CD4-positive, alpha-beta T cell treated with Interleukin-6 for 4 hours (primary cell): ENCODE results near the gene ALCAM.

Source experiments
- DNase-seq: peaks from one replicate; pipeline ENCODE4 v3.0.0-alpha.2; 2020; ENCODE audit warnings: mixed read lengths

Gene ALCAM

DNA sequence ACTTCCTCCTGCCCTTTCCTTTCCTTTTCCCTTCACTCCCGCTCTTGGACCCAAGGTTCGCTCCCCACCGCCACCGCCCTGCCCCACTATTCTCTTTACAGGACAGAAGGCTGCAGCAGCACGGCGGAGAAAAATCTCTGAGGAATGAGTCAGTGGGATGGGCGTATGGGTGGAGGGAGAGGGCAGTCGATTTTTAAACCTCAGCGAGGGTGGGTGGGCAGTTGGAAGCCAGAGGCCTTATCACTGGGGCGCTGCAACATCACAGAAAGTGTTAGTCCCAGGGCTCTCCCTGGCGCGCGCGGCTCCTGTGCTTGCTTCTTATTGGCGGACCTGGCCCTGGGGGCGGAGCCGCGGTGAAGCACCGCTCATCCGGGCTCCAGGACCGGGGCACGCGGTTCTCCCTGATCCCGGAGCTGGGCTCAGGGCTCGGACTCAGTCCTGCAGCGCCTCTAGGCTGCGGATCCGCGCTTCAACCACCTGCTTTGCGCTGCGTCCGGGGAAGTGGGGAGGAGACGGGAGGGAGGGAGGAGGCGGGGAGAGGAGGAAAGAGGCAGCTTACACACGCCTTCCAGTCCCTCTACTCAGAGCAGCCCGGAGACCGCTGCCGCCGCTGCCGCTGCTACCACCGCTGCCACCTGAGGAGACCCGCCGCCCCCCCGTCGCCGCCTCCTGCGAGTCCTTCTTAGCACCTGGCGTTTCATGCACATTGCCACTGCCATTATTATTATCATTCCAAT lies at the start of gene ALCAM:
Gene ALCAM (plus strand): TSS at position 584 of the 737 bp plus-strand sequence.
- peak; percentile 83 for DNase-seq

DNA sequence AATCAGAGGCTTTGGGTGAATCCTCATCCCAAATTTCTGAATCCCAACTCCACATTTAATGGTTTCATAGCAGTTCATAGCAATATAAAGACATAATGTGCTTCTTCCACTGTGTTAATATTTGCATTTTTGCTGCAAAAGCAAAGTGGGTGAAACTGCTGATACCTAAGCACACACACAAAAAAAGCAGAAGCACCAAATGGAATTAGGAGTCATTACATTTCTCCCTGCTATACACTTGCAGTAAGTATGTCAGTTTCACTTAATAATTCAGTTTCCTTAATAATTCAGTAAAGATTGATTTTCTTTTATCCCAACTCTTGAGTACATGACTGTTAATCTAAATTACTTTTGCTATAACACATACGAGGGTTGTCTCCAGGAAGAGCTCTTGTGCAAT lies 48.9 kb upstream of the ALCAM start:
- no peak for DNase-seq

DNA sequence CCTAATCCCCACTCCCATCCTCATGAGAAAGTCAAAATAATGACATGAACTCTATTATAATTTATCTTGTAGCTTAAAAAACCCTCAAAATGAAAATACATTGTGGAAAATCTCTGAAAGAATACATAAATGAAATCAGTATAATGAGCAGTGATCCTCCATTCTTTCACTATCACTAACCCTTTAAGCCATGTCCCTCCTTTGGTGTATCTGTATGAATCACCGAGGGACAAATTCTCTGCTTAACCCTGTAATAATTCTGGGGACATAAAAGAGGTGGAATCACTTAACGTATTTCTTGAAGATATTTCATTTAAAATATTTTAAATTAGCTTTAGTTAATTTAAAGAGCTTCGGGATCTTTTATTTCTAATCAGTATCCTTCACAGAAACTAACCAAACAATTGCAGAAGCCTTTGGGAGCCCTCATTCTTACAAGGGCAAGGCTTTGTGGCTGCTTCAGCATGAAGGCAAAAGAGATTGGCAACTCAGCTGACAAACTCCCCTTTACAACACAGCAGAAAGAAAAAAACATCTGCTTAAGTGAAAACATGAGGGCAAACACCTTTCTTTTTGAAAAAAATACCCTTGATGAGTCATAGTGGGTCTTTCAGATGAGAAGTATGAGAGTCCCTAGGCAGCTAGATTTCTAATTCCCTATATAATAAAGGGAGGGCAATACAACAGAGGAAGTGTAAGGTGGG lies 44.0 kb upstream of the ALCAM start:
- no peak for DNase-seq

DNA sequence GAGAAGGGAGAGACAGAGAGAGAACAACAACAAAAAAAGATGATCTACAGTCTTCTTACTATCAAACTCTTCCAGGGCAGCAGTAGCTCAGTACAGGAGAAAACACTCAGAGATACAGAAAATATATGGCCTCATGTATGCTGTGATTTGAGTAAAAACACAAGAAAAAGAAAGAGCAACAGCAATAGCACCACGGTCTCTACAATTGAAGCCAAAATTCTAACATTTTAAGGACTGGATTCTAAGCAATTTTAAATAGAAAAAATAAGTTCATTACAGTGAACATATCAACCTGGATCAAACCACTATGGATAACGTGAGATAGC lies 43.5 kb upstream of the ALCAM start:
- DNase-seq, result no peak

DNA sequence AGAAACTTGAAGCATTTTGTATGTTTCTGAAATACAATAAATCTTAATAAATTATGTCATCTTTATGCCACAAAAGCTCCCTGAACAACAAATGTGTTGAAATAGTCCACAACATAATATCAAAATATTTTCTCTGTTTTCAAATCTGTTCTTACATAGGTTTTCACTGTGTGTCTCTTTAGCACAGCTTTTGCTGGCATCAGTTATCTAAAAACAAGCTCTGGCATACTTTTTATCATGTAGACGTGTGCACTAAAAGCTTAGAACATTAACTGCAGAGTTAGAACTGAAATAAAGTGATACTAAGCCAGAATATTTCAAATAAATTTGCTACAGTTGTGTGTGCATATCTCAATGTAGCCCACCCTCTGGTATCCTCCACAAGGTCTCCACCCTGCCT lies 41.8 kb upstream of the ALCAM start:
- DNase-seq, result no peak

DNA sequence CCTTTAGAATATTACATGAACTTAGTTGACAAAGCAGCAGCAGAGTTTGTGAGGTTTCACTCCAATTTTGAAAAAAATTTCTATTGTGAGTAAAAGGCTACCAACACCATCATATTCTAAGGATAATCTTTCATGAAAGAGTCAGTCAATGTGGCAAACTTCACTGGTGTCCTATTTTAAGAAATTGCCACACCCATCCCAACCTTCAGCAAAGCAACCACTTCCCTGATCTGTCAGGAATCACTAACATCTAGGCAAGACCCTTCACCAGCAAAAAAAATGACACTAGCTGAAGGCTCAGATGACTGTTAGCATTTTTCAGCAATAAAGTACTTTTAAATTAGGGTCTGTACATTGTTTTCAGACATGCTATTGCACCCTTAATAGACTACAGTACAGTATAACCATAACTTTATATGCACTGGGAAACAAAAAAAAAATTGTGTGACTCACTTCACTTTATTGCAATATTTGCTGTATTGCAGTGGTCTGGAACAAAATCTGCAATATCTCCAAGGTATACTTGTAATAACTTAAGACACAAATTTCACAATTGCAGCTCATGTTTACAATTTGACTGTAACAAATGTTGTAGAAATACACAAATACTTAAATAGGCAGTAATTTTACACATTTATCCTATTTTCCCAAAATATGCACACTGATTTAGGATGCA lies 38.9 kb upstream of the ALCAM start:
- DNase-seq, result no peak

DNA sequence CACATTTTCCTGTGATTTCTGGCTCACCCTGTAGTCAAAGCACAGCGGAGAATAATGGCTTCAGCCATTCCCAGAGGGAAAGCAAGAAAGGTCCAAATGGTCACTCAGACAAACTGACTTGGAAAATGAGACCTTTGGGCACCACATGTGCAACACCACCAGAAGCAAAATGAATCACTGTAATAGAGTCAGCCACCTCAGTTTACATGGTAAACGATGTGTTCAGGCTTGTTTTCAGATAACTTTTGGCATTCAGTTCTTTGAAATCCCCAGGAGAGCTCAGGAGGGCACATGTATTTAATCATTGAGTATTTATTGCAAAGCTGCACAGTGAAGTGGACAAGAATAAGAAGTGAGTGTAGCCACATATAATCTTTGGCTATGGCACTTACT lies 38.4 kb upstream of the ALCAM start:
- no peak for DNase-seq

DNA sequence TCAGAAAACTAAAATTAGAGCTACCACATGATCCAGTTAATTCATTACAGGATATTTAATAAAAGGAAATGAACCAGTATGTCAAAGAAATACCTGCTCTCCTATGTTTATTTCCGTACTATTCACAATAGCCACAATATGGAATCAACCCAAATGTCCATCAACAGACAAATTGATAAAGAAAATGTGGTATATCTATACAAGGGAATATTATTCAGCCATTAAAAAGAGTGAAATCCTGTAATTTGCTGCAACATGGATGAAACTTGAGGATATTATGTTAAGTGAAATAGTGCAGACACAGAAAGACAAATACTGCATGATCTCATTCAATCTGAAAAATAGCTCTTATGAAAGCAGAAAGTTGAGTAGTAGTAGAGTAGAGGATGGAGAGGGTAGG lies 33.7 kb upstream of the ALCAM start:
- DNase-seq, result no peak

DNA sequence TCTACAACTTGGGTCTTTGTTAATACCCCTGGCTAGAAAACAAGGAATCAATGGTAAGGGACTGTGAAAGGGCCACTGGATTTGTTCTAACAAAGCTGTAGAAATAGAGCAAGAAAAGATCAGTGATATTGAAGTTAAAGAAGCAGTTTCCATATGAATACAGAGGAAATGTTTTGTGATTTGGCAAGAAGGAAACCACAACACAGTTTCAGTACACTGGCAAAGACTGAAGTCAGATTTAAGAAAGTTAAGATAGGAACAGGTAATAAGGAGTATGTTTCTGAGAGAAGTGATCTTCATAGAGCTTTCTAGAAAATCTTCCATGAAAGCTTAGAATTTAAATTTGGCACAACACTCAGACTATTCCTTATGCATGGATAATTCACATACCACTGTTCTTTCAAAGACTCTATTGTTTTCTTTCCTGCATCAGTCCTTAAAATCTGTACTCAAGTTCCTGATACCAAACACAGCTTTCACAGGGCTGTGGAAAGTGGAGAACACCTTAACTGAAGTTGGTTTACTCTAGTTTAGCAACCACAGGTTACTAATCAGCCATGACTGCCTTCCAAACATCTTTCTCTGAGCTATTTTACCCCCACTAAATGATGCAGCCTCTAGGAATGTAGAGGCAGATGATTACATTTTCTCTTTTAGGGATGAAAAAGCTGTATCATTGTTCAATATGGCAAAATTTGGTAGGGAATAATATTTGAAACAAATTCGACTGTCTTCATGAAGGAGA lies 32.4 kb upstream of the ALCAM start:
- no peak for DNase-seq

DNA sequence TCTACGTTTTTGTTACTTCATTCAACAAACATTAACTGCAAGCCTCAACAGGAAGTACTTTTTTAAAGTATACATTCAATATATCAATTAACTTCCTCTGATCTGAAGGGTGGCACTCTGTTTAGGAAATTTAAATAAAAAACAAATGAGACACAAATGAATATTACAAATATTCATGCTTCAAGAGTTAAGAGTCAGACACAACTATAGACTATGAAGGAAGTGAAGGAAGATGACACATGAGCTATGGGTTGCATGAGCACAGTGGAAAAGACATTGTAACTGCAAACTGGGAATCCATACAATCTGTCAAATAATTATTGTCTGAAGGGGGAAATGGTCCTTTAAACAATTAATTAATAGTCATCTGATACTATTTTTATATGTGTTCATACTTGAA lies 26.8 kb upstream of the ALCAM start:
- DNase-seq, result no peak

DNA sequence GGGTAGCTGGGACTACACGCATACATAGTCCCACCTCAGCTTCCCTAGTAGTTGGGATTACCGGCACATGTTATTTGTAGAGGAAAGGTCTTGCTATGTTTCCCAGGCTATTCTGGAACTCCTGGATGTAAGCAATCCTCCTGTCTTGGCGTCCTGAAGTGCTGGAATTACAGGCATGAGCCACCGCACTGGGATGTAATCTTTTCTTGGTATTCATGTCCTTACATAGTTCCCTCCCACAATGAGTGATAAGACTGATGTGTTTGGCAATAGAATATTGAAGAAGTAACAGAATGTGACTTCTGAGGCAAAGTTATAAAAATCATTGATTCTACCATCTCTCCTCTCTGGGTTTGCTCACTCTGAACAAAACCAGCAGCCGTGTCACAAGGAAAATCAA lies 22.7 kb upstream of the ALCAM start:
- no peak for DNase-seq

DNA sequence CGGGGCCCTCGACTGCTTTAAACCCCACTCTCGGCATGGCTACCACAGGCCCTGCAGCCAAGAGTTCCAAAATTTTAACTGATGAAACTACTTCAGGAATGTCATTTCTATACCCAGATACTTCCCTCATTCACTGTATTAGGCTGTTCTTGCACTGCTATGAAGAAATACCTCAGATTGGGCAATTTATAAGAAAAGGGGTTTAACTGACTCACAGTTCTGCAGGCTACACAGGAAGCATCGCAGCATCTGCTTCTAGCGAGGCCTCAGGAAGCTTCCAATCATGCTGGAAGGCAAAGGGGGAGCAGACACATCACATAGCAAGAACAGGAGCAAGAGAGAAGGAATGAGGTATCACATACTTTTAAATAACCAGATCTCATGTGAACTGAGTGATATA lies 21.6 kb upstream of the ALCAM start:
- DNase-seq, result no peak

DNA sequence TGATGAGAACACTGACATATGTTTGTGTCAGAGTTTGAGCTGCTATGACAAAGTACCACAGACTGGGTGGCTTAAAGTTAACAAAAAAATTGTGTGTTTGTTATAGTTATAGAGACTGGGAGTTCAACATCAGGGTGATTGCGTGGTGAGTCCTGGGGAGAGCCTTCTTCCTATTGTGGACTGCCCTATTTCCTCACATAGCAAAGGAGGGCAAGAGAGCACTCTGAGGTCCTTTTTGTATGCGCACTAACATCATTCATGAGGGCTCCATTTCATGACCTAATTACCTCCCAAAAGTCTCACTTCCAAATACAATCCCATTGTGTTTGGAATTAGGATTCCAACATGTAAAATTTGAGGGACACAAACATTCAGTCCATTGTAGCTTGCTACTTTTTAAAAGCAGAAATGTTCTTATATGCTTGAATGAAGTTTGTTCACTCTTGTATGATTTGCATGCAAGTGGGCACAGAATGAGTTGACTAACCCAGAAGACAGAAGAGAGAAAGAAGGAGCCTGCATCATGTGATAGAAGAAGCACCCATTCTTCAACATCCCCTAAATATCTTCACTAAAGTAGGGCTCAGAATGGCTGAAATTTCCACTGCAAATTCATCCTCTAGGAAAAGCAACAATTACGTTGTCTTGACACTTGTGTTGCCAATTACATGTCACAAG lies 18.9 kb upstream of the ALCAM start:
- no peak for DNase-seq

DNA sequence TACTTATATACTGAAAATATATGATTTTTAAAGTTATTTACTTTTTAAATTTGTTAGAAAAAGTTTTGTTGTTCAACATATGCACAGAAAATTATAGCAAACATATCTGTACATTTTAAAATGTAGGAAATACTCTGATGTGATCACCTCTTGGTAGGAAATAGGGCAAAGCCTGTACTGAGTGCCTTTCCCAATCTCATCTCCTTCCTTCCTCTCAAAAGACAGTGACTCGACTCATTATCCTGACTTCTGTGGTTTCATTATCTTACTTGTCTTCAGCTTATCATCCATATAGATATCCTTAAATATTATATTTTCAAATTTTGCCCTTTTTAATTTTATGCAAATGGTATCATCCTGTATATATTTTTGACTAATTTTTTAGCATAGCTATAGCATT lies 18.4 kb upstream of the ALCAM start:
- DNase-seq, result no peak

DNA sequence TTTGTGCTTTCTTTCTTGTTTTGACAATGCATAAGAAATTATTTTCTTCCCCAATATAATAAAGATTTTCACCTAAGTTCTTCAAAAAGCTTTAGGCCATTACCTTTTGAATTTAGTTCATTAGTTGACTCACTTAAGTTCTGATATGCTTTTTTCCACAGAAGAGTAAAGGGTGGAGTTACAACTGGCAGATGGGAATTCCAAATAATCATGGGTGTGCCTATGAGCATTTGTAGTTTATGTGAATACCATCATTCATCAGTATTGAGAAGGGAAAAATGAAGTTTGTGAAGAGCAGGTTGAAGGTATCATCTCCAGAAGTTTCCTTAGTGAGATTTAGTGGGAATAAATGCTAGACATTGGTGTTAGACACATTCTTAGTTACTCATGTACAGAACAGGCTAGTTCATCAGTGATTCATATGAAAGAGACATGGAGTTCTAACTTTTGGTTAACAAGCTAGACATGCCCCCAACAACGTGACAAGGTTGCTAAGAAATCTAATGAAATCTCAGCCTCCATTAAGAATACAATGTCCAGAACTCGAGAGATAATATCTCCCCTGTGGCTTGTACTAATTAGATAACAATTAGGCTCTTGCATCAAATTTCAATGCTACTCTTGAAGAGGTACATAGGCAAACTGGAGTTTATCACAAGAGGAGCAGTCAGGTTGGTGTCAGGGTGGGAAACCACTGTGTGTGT lies 16.9 kb upstream of the ALCAM start:
- no peak for DNase-seq

DNA sequence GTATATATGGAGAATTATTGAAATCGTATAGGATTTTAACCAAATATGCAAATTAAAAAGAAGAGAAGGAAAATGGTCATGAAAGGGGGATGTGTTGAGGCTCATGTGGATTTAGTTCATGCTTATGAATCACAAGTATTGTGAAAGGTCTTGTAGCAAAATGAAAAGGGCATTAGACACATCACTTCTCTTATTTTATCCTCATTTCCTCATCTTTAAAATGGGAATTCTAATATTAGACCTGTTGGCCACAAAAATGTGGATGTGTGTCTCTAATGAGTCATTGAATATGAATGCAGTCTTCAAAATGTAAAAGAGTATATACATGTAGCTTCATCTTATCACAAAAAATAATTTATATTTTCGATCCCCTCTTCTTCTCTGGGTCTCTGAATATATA lies 14.9 kb upstream of the ALCAM start:
- DNase-seq, result no peak

DNA sequence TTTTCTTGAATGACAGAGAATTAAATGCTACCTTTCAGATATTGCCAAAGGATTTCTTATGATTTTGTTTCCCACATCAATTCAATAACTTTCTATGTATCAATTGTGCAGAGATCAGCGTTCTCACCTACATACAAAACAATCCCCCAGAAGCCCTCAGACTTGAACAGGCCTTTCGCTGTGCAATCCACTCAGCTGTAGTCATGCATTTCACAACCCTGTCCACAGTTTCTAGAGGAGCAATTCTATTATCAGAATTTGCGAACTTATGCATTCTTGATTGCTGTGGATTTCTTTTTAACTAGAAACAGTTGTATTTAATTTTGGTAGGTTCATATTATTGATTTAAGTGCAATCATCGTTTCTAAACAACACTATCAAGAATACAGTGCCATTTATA lies 13.7 kb upstream of the ALCAM start:
- DNase-seq, result no peak

DNA sequence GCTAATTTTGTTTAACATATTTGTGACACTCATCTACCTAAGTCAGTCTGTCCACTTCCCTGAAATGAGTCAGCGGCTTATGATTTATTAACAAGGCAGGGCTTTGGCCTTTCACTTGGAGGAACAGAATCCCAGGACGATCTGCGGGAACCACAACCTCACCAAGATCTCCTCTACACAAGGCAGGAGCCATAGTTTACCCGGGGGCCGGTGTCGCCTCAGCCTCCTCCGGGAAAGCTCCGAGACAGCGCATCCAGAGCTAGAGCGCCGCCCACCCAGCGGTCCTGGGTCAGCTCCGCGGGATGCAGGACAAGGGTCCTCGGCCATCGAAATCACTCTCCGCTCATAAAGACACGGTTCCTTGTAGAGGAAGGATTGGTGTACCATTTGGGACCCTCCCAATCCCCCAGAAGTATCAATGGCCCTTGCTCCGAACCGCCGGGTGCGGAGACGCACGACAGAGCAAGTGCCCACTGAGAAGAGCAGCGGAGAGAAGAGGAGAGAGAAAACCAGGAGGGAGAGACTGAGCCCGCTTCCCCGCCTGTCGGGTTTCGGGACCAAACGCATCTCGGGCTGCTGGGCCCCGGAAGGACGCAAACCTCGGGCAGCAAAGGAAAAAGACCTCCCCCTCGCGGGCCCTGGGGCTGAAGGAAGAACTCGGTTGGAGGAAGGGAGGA lies 13.1 kb upstream of the ALCAM start:
- no peak for DNase-seq

DNA sequence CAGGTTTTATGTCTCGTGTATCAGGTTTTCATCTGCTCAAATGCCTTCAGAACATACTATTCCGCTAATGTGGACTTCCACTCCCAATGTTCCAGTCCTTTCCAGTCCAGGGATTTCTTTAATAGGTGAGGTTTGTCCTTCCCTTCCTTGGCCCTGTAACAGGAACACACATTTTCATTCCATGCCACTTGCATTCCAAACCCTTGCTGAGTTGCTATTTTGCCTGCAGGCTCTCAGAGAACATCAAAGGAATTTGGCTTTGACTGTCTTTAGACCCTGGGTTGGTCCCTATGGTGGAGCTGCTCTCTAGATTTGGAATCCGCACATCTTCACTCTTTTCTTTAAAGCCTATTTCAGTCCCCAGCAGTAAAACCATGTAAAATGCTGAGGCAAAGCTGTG lies 12.3 kb upstream of the ALCAM start:
- no peak for DNase-seq

DNA sequence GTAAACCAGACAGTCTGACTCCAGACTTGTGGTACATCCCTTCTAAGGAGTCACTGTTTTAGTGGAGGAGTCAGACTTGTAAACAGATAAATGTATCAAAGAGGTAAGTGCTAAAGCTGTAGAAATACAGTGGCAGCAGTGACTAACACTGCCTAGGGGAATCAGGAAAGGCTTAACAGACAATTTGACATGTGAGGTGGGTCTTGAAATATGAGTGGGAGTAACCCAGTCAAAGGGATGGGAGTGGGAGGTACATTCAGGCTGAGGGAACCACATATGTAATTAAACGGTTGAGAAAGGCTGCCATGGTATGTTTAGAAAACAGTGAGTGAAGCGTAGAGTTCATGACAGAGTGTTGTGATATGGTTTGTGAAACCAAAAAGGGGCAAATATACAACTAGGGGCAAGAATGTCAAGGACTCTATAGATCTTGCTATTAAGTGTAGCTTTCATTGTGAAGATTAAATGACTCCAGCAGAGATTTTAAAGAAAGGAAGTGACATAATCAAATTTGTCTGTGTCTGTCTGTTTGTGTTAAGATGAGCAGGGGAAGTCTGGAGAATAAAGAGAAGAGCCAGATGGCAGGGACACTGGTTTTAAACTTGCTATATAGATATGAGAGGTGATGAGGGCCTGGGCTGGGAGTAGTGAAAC lies 11.2 kb upstream of the ALCAM start:
- DNase-seq, result no peak

DNA sequence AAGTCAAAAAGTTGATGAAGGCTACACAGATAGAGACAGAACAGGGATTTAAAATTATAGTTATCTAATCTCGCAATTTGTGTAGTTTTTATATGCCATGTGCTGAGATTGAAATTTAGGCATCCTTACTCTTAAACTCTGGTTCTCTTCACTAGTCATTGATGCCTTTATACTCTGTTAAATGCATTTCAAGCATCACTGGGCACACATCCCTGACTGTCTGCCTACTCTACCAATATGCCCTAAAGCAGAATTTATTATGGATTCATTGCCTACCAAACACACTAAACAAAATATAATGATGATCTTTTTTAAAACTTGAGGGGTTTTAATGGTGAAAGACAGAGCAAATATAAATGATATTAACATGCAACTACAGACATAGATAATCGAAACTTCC lies 10.3 kb upstream of the ALCAM start:
- no peak for DNase-seq
